SK-N-SH treated with all-trans-retinoic acid at 6 μM for 48 hours (cell line): ENCODE measurements around the gene ZNF891.

Experiments used
- ATAC-seq: fragments of 200-7000 bp; cut with Tn5 transposase; 3 replicates; pipeline ENCODE4 v1.9.1; 2020; ENCODE audit warnings: mild to moderate bottlenecking, moderate library complexity
- ARNTL ChIP-seq: fragments of 450-650 bp; formaldehyde crosslinking; IDR thresholded peaks from 2 replicates; pipeline ENCODE4 v1.5.0; 2020; ENCODE audit warnings: low read depth, mild to moderate bottlenecking, moderate library complexity, borderline replicate concordance
- BACH2 ChIP-seq: fragments of 250-450 bp; sonication (Bioruptor Pico); IDR thresholded peaks from 2 replicates; pipeline ENCODE4 v1.9.0; 2021; ENCODE audit warnings: mild to moderate bottlenecking, borderline replicate concordance
- CSDC2 ChIP-seq: fragments of 250-450 bp; sonication (Bioruptor Pico); IDR thresholded peaks from 2 replicates; pipeline ENCODE4 v1.5.0; 2020; ENCODE audit warnings: mild to moderate bottlenecking, moderate library complexity
- GLIS3 ChIP-seq: fragments of 250-450 bp; sonication (Bioruptor Pico); IDR thresholded peaks from 2 replicates; pipeline ENCODE4 v1.5.0; 2020; ENCODE audit warnings: mild to moderate bottlenecking, moderate library complexity
- OSR1 ChIP-seq: fragments of 250-450 bp; sonication (Bioruptor Pico); IDR thresholded peaks from 2 replicates; pipeline ENCODE4 v1.8.0; 2022; ENCODE audit warnings: moderate library complexity, mild to moderate bottlenecking, inconsistent platforms
- PPARA ChIP-seq: fragments of 250-450 bp; sonication (Bioruptor Pico); IDR thresholded peaks from 2 replicates; pipeline ENCODE4 v1.5.0; 2020; ENCODE audit warnings: mild to moderate bottlenecking, borderline replicate concordance
- RARB ChIP-seq: fragments of 250-450 bp; sonication (Bioruptor Pico); IDR thresholded peaks from 2 replicates; pipeline ENCODE4 v1.8.0; 2021; ENCODE audit warnings: mild to moderate bottlenecking, moderate library complexity
- TCF4 ChIP-seq: fragments of 250-450 bp; sonication (Bioruptor Pico); IDR thresholded peaks from 2 replicates; pipeline ENCODE4 v1.8.0; 2021; ENCODE audit warnings: mild to moderate bottlenecking, moderate library complexity, borderline replicate concordance
- TOX ChIP-seq: fragments of 250-450 bp; sonication (Bioruptor Pico); IDR thresholded peaks from 2 replicates; pipeline ENCODE4 v1.8.0; 2021; ENCODE audit warnings: mild to moderate bottlenecking, moderate library complexity, borderline replicate concordance
- ZC3H10 ChIP-seq: fragments of 250-450 bp; sonication (Bioruptor Pico); IDR thresholded peaks from 2 replicates; pipeline ENCODE4 v1.5.1; 2021; ENCODE audit warnings: mild to moderate bottlenecking, moderate library complexity
- ZFP30 ChIP-seq: fragments of 450-650 bp; formaldehyde crosslinking; IDR thresholded peaks from 2 replicates; pipeline ENCODE4 v1.5.0; 2022; ENCODE audit warnings: mild to moderate bottlenecking, moderate library complexity
- ZNF565 ChIP-seq: fragments of 450-650 bp; formaldehyde crosslinking; conservative IDR thresholded peaks from 2 replicates; pipeline ENCODE4 v1.5.0; 2020; ENCODE audit warnings: low read depth, mild to moderate bottlenecking, moderate library complexity
- ZNF70 ChIP-seq: fragments of 450-650 bp; formaldehyde crosslinking; IDR thresholded peaks from 2 replicates; pipeline ENCODE4 v1.5.0; 2020; ENCODE audit warnings: mild to moderate bottlenecking, moderate library complexity
- ZNF8 ChIP-seq: fragments of 450-650 bp; formaldehyde crosslinking; IDR thresholded peaks from 2 replicates; pipeline ENCODE4 v1.5.0; 2020; ENCODE audit warnings: mild to moderate bottlenecking, moderate library complexity
- TF ChIP-seq, protein P1 (sequence below): fragments of 250-450 bp; sonication (Bioruptor Pico); IDR thresholded peaks from 2 replicates; pipeline ENCODE4 v1.5.1; 2021; ENCODE audit warnings: mild to moderate bottlenecking, moderate library complexity
- TF ChIP-seq, protein P2 (sequence below): fragments of 250-450 bp; sonication (Bioruptor Pico); IDR thresholded peaks from 2 replicates; pipeline ENCODE4 v1.8.0; 2020; ENCODE audit warnings: mild to moderate bottlenecking, moderate library complexity, borderline replicate concordance
- TF ChIP-seq, protein P3 (sequence below): fragments of 250-450 bp; sonication (Bioruptor Pico); IDR thresholded peaks from 2 replicates; pipeline ENCODE4 v1.8.0; 2021; ENCODE audit warnings: low read depth, mild to moderate bottlenecking, moderate library complexity, borderline replicate concordance
- TF ChIP-seq, protein P4 (sequence below): fragments of 250-450 bp; sonication (Bioruptor Pico); IDR thresholded peaks from 2 replicates; pipeline ENCODE4 v1.5.0; 2020; ENCODE audit warnings: mild to moderate bottlenecking, moderate library complexity

ZNF891 gene

DNA sequence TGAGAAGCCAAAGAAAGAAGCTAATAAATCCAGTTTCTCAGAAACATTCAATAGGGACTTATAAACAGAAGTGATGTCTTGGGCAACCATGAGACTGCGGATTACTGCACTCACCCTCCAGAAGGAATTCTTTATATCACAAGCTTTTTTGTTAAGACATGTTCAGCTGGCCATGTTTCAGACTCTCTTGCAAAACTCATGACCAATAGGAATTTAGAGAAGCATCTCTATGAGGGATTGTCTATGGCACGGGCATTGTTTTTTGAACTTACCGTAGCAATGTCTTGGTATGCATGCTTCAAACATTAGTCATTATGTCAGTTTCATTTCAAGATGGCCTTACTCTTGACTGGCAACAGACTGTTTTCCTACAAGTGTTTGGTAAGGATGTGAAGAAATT, 35.7 kb upstream of the ZNF891 start:
- TF ChIP-seq TOX (no peak), TCF4 (CRISPR knock-in tag) (no peak), ZNF565 (CRISPR knock-in tag) (no peak), ZNF70 (CRISPR knock-in tag) (no peak), BACH2 (CRISPR knock-in tag) (no peak), ZFP30 (CRISPR knock-in tag) (no peak), RARB (CRISPR knock-in tag) (no peak), OSR1 (CRISPR knock-in tag) (no peak), GLIS3 (CRISPR knock-in tag) (no peak), ZNF8 (CRISPR knock-in tag) (no peak)
- TF ChIP-seq, protein P1, sequence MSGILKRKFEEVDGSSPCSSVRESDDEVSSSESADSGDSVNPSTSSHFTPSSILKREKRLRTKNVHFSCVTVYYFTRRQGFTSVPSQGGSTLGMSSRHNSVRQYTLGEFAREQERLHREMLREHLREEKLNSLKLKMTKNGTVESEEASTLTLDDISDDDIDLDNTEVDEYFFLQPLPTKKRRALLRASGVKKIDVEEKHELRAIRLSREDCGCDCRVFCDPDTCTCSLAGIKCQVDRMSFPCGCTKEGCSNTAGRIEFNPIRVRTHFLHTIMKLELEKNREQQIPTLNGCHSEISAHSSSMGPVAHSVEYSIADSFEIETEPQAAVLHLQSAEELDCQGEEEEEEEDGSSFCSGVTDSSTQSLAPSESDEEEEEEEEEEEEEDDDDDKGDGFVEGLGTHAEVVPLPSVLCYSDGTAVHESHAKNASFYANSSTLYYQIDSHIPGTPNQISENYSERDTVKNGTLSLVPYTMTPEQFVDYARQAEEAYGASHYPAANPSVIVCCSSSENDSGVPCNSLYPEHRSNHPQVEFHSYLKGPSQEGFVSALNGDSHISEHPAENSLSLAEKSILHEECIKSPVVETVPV (CRISPR knock-in tag), result no peak
- TF ChIP-seq, protein P2, sequence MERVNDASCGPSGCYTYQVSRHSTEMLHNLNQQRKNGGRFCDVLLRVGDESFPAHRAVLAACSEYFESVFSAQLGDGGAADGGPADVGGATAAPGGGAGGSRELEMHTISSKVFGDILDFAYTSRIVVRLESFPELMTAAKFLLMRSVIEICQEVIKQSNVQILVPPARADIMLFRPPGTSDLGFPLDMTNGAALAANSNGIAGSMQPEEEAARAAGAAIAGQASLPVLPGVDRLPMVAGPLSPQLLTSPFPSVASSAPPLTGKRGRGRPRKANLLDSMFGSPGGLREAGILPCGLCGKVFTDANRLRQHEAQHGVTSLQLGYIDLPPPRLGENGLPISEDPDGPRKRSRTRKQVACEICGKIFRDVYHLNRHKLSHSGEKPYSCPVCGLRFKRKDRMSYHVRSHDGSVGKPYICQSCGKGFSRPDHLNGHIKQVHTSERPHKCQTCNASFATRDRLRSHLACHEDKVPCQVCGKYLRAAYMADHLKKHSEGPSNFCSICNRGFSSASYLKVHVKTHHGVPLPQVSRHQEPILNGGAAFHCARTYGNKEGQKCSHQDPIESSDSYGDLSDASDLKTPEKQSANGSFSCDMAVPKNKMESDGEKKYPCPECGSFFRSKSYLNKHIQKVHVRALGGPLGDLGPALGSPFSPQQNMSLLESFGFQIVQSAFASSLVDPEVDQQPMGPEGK (CRISPR knock-in tag), result no peak
- TF ChIP-seq, protein P3, sequence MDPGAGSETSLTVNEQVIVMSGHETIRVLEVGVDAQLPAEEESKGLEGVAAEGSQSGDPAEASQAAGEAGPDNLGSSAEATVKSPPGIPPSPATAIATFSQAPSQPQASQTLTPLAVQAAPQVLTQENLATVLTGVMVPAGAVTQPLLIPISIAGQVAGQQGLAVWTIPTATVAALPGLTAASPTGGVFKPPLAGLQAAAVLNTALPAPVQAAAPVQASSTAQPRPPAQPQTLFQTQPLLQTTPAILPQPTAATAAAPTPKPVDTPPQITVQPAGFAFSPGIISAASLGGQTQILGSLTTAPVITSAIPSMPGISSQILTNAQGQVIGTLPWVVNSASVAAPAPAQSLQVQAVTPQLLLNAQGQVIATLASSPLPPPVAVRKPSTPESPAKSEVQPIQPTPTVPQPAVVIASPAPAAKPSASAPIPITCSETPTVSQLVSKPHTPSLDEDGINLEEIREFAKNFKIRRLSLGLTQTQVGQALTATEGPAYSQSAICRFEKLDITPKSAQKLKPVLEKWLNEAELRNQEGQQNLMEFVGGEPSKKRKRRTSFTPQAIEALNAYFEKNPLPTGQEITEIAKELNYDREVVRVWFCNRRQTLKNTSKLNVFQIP, result no peak
- ATAC-seq, result no peak

DNA sequence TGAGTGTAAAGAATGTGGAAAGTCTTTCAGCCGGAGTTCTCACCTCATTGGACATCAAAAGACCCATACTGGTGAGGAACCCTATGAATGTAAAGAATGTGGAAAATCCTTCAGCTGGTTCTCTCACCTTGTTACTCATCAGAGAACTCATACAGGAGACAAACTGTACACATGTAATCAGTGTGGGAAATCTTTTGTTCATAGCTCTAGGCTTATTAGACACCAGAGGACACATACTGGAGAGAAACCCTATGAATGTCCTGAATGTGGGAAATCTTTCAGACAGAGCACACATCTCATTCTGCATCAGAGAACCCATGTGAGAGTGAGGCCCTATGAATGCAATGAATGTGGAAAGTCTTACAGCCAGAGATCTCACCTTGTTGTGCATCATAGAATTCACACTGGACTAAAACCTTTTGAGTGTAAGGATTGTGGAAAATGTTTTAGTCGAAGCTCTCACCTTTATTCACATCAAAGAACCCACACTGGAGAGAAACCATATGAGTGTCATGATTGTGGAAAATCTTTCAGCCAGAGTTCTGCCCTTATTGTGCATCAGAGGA, 26.1 kb upstream of the ZNF891 start:
- ATAC-seq, result no peak
- TF ChIP-seq ZC3H10 (CRISPR knock-in tag) (no peak), ZNF70 (CRISPR knock-in tag) (no peak), ZNF8 (CRISPR knock-in tag) (no peak), TCF4 (CRISPR knock-in tag) (no peak), PPARA (CRISPR knock-in tag) (no peak), CSDC2 (CRISPR knock-in tag) (no peak), BACH2 (CRISPR knock-in tag) (no peak), ZFP30 (CRISPR knock-in tag) (no peak), TOX (no peak), OSR1 (CRISPR knock-in tag) (no peak), ZNF565 (CRISPR knock-in tag) (no peak), ARNTL (CRISPR knock-in tag) (no peak), GLIS3 (CRISPR knock-in tag) (no peak)
- TF ChIP-seq, protein P2 (CRISPR knock-in tag), result no peak
- TF ChIP-seq, protein P4, sequence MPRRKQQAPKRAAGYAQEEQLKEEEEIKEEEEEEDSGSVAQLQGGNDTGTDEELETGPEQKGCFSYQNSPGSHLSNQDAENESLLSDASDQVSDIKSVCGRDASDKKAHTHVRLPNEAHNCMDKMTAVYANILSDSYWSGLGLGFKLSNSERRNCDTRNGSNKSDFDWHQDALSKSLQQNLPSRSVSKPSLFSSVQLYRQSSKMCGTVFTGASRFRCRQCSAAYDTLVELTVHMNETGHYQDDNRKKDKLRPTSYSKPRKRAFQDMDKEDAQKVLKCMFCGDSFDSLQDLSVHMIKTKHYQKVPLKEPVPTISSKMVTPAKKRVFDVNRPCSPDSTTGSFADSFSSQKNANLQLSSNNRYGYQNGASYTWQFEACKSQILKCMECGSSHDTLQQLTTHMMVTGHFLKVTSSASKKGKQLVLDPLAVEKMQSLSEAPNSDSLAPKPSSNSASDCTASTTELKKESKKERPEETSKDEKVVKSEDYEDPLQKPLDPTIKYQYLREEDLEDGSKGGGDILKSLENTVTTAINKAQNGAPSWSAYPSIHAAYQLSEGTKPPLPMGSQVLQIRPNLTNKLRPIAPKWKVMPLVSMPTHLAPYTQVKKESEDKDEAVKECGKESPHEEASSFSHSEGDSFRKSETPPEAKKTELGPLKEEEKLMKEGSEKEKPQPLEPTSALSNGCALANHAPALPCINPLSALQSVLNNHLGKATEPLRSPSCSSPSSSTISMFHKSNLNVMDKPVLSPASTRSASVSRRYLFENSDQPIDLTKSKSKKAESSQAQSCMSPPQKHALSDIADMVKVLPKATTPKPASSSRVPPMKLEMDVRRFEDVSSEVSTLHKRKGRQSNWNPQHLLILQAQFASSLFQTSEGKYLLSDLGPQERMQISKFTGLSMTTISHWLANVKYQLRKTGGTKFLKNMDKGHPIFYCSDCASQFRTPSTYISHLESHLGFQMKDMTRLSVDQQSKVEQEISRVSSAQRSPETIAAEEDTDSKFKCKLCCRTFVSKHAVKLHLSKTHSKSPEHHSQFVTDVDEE (CRISPR knock-in tag), result no peak
- TF ChIP-seq, all 23 proteins: peak for 0

DNA sequence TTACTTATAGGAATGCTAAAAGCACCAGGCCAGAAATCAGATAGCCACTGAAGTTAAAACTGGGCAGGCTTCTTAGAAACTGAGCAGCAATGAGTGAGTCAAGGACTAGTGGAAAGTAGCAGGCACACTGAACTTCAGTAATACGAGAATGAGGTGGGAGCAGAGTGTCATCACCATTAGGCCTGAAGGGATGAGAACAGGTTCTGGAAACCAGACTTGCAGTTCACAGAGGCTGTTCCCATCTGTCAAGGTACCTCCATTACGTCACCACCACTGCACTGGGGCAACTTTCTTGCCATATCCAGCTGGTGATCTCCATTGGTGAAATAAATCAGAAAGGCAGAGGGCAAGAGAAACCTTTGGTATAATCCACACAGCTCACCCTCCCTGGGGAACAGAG, 15.9 kb upstream of the ZNF891 start:
- no peak for TF ChIP-seq ZNF565 (CRISPR knock-in tag)
- no peak for TF ChIP-seq TOX
- no peak for TF ChIP-seq GLIS3 (CRISPR knock-in tag)
- TF ChIP-seq, protein P4 (CRISPR knock-in tag), result no peak
- TF ChIP-seq ARNTL (CRISPR knock-in tag), result no peak
- no peak for ATAC-seq
